Neural cell (in vitro differentiated cells): ENCODE data around the gene BSCL2.

ENCODE experiments used
- CTCF ChIP-seq: fragments of 450-650 bp; IDR thresholded peaks from 2 replicates; pipeline ENCODE4 v1.5.1; 2014; ENCODE audit warnings: antibody characterized with exemption, mild to moderate bottlenecking, moderate library complexity; ENCODE audit not compliant: poor library complexity, severe bottlenecking
- EP300 ChIP-seq: fragments of 450-650 bp; conservative IDR thresholded peaks from 2 replicates; pipeline ENCODE4 v1.6.1; 2014; ENCODE audit warnings: antibody characterized with exemption, mild to moderate bottlenecking, moderate library complexity; ENCODE audit not compliant: poor library complexity, severe bottlenecking
- EZH2 ChIP-seq: fragments of 200-600, 300-800 bp; shearing (Covaris generic), sonication (generic); IDR thresholded peaks from 2 replicates; pipeline ENCODE4 v1.6.1; 2014; ENCODE audit warnings: antibody characterized with exemption, low read length, borderline replicate concordance, mild to moderate bottlenecking; ENCODE audit not compliant: insufficient read depth, poor library complexity, severe bottlenecking
- RAD21 ChIP-seq: fragments of 450-650 bp; conservative IDR thresholded peaks from 2 replicates; pipeline ENCODE4 v1.6.1; 2014; ENCODE audit warnings: antibody characterized with exemption, mild to moderate bottlenecking, moderate library complexity
- SMC3 ChIP-seq: fragments of 450-650 bp; conservative IDR thresholded peaks from 2 replicates; pipeline ENCODE4 v1.6.1; 2014; ENCODE audit warnings: antibody characterized with exemption, mild to moderate bottlenecking, moderate library complexity; ENCODE audit not compliant: poor library complexity
- TAF1 ChIP-seq: IDR thresholded peaks from 2 replicates; pipeline ENCODE4 v1.6.1; 2012; ENCODE audit warnings: low read depth

GRCh38 chr11:62716206-62716605, 9.0 kb upstream of the BSCL2 start:
- TF ChIP-seq CTCF (no peak), EP300 (no peak), SMC3 (no peak), TAF1 (no peak), RAD21 (no peak), EZH2 (no peak)
